ENCODE results near the gene CFAP46. TPM values are rescaled to one million over a fixed set of nuclear protein-coding genes. Genes with fewer than 3 reads are reported as not detected.

The CFAP46 gene
- total and polyA plus RNA-seq, 2 of the 4 experiments (the other 2 are of a cell fraction), result 1.3 to 1.8 TPM

GRCh38 chr10:132861884-132862461, 80.4 kb downstream of the CFAP46 start:
- no peak overlapping the region for H3K56ac ChIP-seq (ENCODE audit: extremely low read depth, insufficient read depth, low read length)
- in situ Hi-C loops (cut with MboI; ENCODE audit: low sequenced_read_pairs), result no loop called here
- H2BK20ac ChIP-seq (ENCODE audit: low read depth, low read length), result no peak overlapping the region
- no peak overlapping the region for H2AK9ac ChIP-seq (replicated peaks; ENCODE audit: low read depth, low read length, poor library complexity)
- H4K20me1 ChIP-seq (ENCODE audit: insufficient read depth, low read length), result no peaks in the 10 kb centered on the region
- no peak overlapping the region for H4K91ac ChIP-seq (ENCODE audit: insufficient read depth, low read depth, low read length)
- no peaks in the 10 kb centered on the region for H3K36me3 ChIP-seq (ENCODE audit: control insufficient read depth, insufficient read depth, low read length)
- ChIA-PET POLR2A (ENCODE audit: unreplicated experiment) (no interaction called here), CTCF (no interaction called here)
- no peak overlapping the region for H3K18ac ChIP-seq (ENCODE audit: low read depth, low read length)
- H3K4ac ChIP-seq (ENCODE audit: low read depth, low read length), result no peak overlapping the region
- no peak overlapping the region for H2AK5ac ChIP-seq (ENCODE audit: low read depth, low read length)
- H3K9ac ChIP-seq (ENCODE audit: low read depth, low read length), result no peak overlapping the region
- H3K14ac ChIP-seq (replicated peaks; ENCODE audit: low read depth, low read length), result no peak overlapping the region
- no peaks in the 10 kb centered on the region for H3K4me1 ChIP-seq (ENCODE audit: control insufficient read depth, insufficient read depth, low read length)
- H3K9me1 ChIP-seq (ENCODE audit: insufficient read depth, low read length), result no peaks in the 10 kb centered on the region
- DNase-seq, result no peak
- no peak overlapping the region for H4K8ac ChIP-seq (ENCODE audit: low read depth in 2 of 2, low read length in 2 of 2)
- WGBS, 2 experiments (ENCODE audit: extremely low coverage in 2 of 2, insufficient read length in 1 of 2), result 62% methylated on average over 6 of the region's 24 CpGs; no CpG with 5 or more reads in 1 of the 2 experiments
- no peak overlapping the region for H2BK5ac ChIP-seq (ENCODE audit: low read depth, low read length, poor library complexity, severe bottlenecking)
- no peak overlapping the region for H3K4me3 ChIP-seq (ENCODE audit: insufficient read depth, low read depth, low read length)
- peaks cover 10% of the 10 kb centered on the region for H3K27me3 ChIP-seq (ENCODE audit: control insufficient read depth, insufficient read depth, low read length)
- dilution Hi-C loops (cut with HindIII; ENCODE audit: low sequenced_read_pairs, unreplicated experiment), result no loop called here
- ATAC-seq (ENCODE audit: low read depth), result no peak
- H3K27ac ChIP-seq (ENCODE audit: insufficient read depth, low read length), result no peak overlapping the region
- intact Hi-C loops (cut with micrococcal nuclease), result no loop called here
- H3K4me2 ChIP-seq (ENCODE audit: low read depth, low read length), result no peak overlapping the region
- no peak for TF ChIP-seq FOS (IDR thresholded peaks at IDR 0.05; ENCODE audit: low read depth, low read length)
- TF ChIP-seq CEBPB (IDR thresholded peaks at IDR 0.05; ENCODE audit: low read depth, low read length), result no peak
- no peak for TF ChIP-seq BHLHE40 (IDR thresholded peaks at IDR 0.05; ENCODE audit: low read depth, low read length)
- TF ChIP-seq USF2 (IDR thresholded peaks at IDR 0.05; ENCODE audit: low read depth, low read length), result no peak
- no peak for TF ChIP-seq RAD21 (IDR thresholded peaks at IDR 0.05; ENCODE audit: low read length)
- TF ChIP-seq MAFK (IDR thresholded peaks at IDR 0.05; ENCODE audit: low read depth, low read length), result no peak
- no peak for TF ChIP-seq NFE2L2 (IDR thresholded peaks at IDR 0.05; ENCODE audit: low read depth, low read length)
- no peak for TF ChIP-seq CHD1 (IDR thresholded peaks at IDR 0.05; ENCODE audit: low read depth, low read length)
- TF ChIP-seq SMC3 (IDR thresholded peaks at IDR 0.05; ENCODE audit: low read depth, low read length), result no peak
- TF ChIP-seq ELK1 (IDR thresholded peaks at IDR 0.05; ENCODE audit: borderline replicate concordance, low read depth, low read length), result no peak
- TF ChIP-seq CTCF (conservative IDR thresholded peaks at IDR 0.05; ENCODE audit: low read depth, low read length), result no peak
- TF ChIP-seq MAZ (IDR thresholded peaks at IDR 0.05; ENCODE audit: borderline replicate concordance, low read depth, low read length), result no peak
- TF ChIP-seq RFX5 (IDR thresholded peaks at IDR 0.05; ENCODE audit: low read depth, low read length), result no peak
- TF ChIP-seq POLR2A (IDR thresholded peaks at IDR 0.05; ENCODE audit: low read depth, low read length), result no peak
- TF ChIP-seq RCOR1 (IDR thresholded peaks at IDR 0.05; ENCODE audit: insufficient replicate concordance, low read length), result no peak
- no peak for TF ChIP-seq MXI1 (IDR thresholded peaks at IDR 0.05; ENCODE audit: borderline replicate concordance, low read depth, low read length)
- no peak overlapping the region for H2BK15ac ChIP-seq (ENCODE audit: low read depth, low read length)
- no peak overlapping the region for H2BK120ac ChIP-seq (ENCODE audit: low read depth, low read length)
- BruUV-seq (replicated peaks), result no TSS peak
- H3K79me1 ChIP-seq (ENCODE audit: low read depth in 1 of 2, low read length in 2 of 2), result no peaks in the 10 kb centered on the region
- no peaks in the 10 kb centered on the region for H3K9me3 ChIP-seq (ENCODE audit: control insufficient read depth, insufficient read depth, low read length)
- no peak overlapping the region for H2AFZ ChIP-seq (replicated peaks; ENCODE audit: low read length, poor library complexity)
- H4K5ac ChIP-seq (ENCODE audit: low read depth, low read length), result no peak overlapping the region
- no peak overlapping the region for H3K23ac ChIP-seq (ENCODE audit: low read depth, low read length)
